Erythroblast (primary cell): ENCODE data around the gene RRP8.

Experiments used
- DNase-seq, 2 experiments: peaks; one replicate each; lab custom pipeline; 2025; lab: John Stamatoyannopoulos, UW
- GATA1 ChIP-seq: IDR thresholded peaks from 2 replicates; pipeline ENCODE4 v1.6.1; 2011; ENCODE audit warnings: low read depth, mild to moderate bottlenecking, control low read depth, low read length, moderate library complexity
- POLR2A ChIP-seq: IDR thresholded peaks from 2 replicates; pipeline ENCODE4 v1.6.1; 2011; ENCODE audit warnings: mild to moderate bottlenecking, low read length

The RRP8 gene

GRCh38 chr11:6638429-6638828 is 35.0 kb upstream of the RRP8 start:
- DNase-seq, result peak; percentile 15 to 35
- TF ChIP-seq POLR2A, result no peak
- no peak for TF ChIP-seq GATA1

GRCh38 chr11:6637871-6638270 is 34.5 kb upstream of the RRP8 start:
- no peak for DNase-seq
- no peak for TF ChIP-seq POLR2A
- TF ChIP-seq GATA1, result no peak

DNA sequence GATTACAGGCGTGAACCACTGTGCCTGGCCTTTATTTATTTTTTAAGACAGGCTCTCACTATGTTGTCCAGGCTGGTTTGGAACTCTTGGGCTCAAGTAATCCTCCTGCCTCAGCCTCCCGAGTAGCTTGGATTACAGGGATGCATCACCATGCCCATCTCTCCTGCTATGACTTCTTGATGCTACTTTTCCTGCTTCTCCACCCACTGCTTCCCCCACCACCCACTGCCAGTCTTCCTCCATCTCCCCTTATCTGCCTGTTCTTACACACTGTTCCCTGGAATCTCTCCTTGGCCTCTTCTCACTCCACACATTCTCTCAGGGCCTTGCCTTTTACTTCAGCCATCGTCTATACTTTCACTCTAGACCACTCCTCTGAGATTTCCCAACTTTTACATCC is 33.1 kb upstream of the RRP8 start:
- DNase-seq, result no peak
- TF ChIP-seq GATA1, result no peak
- no peak for TF ChIP-seq POLR2A

- DNase-seq, result no peak
- TF ChIP-seq GATA1 (no peak), POLR2A (no peak)
Observed at GRCh38 chr11:6635082-6635932, 31.9 kb upstream of the RRP8 start.

DNA sequence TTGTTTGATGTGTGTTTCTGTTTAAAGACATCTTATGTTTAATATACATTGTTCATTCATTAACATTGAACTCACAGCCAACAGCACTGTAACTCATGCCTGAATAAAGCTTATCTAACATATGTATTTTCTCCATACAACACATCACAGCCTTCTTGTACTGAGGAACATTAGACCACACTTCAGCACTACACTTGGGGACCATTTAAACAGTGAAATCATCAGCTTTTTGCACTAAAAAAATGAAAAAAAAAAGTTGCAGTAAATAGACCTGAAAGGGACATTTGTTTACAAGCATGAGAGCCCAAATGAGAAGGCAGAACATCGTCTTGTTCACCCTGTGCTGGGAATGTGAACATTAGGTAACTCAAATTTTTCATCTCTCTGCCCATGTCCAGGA is 31.1 kb upstream of the RRP8 start:
- no peak for DNase-seq
- TF ChIP-seq POLR2A (no peak), GATA1 (no peak)

DNA sequence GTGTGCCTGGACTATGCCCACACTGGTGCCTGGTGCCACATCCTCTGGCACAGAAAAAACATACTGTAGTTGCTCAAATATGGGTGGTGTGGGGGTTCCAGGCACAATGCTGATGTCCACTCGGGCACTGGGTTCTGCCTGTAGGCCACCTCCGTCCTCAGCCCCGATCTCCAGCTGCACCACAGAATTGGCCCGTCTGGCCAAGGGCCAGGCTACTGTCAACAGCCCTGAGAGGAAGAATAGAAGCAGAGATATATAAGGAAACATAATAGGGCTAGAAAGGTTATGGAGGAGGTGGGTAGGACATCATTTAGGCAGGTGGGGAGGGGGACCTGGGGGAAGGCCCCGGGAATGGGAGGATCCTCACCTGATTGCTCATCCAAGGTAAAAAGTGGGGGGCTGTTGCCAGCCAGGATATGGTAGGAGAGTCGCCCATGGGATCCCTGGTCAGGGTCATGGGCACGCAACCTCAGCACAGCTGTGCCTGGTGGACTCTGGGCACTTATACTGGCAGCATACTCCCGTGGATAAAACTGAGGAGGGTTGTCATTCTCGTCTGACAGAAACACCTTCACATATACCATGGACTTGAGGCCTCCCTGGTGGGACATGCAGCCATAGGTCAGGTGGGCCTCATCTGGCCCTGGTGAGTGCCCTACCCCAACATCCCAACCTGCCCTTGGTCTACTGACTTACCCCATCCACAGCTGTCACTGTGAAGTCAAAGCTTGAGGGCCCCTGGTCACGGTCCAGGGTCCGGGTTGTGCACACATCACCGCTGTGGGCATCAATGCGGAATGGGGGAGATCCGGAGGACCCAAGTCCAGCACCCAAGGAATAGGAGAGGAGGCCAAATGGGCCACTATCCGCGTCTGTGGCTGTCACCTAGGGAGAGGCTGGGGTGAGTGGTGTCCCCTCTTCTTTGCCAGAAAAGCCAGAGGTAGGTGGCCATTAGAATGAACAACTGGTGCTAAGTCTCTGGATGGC is 30.3 kb upstream of the RRP8 start:
- DNase-seq, result no peak
- no peak for TF ChIP-seq POLR2A
- TF ChIP-seq GATA1, result no peak

DNA sequence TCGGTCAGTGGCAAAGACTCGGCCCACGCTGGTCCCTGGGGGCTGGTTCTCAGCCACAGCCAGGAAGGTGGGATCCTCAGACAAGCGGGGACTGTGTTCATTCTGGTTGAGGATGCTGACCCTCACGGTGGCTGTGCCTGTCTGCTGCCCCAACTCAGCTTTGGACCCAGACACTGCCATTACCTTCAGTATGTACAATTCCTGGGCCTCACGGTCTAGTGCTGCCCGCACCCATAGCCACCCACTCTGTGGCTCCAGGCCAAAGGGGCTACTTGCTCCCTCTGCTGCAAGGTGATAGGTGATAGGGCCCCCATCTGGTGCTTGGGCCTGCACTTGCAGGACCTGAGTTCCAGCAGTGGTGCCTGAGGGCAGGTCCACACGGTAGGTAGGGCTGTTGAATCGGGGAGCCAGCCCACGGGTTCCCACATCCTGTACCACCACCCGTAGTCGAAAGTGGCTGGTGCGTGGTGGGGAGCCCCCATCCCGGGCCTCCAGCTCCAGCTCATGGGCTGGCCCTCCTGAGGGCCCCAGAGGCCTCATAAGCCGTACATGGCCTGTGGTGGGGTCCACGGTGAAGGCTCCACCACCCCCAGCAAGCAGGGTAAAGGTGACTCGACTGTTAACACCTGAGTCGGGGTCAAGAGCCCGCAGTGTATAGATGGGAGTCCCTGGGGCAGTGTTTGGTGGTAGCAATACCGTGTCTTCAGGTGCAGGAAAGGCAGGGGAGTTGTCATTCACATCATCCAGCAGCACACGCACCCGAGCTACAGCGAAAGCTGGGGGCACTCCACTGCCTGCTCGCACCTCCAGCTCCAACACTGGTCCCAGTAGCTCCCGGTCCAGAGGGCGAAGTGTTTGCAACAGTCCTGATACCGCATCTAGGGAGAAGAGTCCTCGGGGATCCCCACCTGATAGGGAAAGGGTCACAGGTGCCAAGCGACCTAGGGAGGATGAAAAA is 29.0 kb upstream of the RRP8 start:
- TF ChIP-seq GATA1 (no peak), POLR2A (no peak)
- no peak for DNase-seq

- no peak for TF ChIP-seq POLR2A
- no peak for TF ChIP-seq GATA1
- no peak for DNase-seq
Observed at GRCh38 chr11:6631361-6631890, 28.0 kb upstream of the RRP8 start.

GRCh38 chr11:6630632-6631291 is 27.3 kb upstream of the RRP8 start:
- DNase-seq, result no peak

GRCh38 chr11:6629892-6630631 is 26.6 kb upstream of the RRP8 start:
- no peak for TF ChIP-seq GATA1
- TF ChIP-seq POLR2A, result no peak

More at GRCh38 chr11:6630632-6631291, 27.3 kb upstream of the RRP8 start:
- no peak for TF ChIP-seq GATA1
- TF ChIP-seq POLR2A, result no peak

DNA sequence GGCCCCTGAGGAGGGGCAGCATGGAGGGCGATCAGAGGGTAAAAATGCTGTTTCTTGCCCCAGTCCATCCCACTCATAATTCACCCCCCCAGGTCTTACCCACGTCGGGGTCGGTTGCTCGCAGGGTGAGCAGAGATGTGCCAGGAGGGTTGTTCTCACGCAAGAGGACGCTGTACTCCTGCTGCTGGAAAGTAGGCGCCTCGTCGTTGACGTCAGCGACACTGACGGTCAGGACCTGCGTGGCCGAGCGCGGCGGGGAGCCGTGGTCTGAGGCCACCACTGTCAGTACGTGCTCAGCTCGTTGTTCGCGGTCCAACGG is 26.1 kb upstream of the RRP8 start:
- TF ChIP-seq GATA1 (no peak), POLR2A (no peak)

More at GRCh38 chr11:6629892-6630631, 26.6 kb upstream of the RRP8 start:
- DNase-seq, result no peak

GRCh38 chr11:6628526-6628925 is 25.1 kb upstream of the RRP8 start:
- no peak for DNase-seq
- no peak for TF ChIP-seq POLR2A

More for the DNA sequence above, 26.1 kb upstream of the RRP8 start:
- DNase-seq, result no peak
